PC-9 (cell line): Measurements from ENCODE around the gene CRYL1. TPM values are rescaled to one million over a fixed set of nuclear protein-coding genes. Genes with fewer than 3 reads are reported as not detected.
A peak's percentile ranks its signal among the peaks of the same experiment; 100 is the strongest.

Source experiments
- BruUV-seq: library from RNA; stranded (reverse); fragments of 400-500 nt; replicated peaks from 2 replicates; lab custom pipeline; 2021; lab: Mats Ljungman, UMichigan
- CTCF ChIA-PET: fragments of 300-600 bp; sonication (Branson Sonifier 250); formaldehyde crosslinking; loops from one replicate; lab custom pipeline; 2022; ENCODE audit warnings: antibody characterized with exemption; lab: Charles Lee
- POLR2A ChIA-PET: fragments of 300-600 bp; sonication (Branson Sonifier 250); formaldehyde crosslinking; loops from one replicate; lab custom pipeline; 2022; ENCODE audit warnings: antibody characterized with exemption; ENCODE audit not compliant: unreplicated experiment; lab: Charles Lee
- DNase-seq, 2 experiments: peaks; one replicate each; pipeline versions ENCODE4 v3.0.0 to v3.0.0-alpha.2; 2015 to 2022; ENCODE audit warnings: mixed read lengths in 1 of 2
- H2AFZ ChIP-seq: fragments of 200-600 bp; sonication (generic); 2 replicates; pipeline ENCODE4 v1.8.1; 2017; ENCODE audit warnings: antibody characterized with exemption
- H3F3A ChIP-seq: fragments of 200-600 bp; sonication (generic); 2 replicates; pipeline ENCODE4 v1.8.1; 2017; ENCODE audit warnings: antibody characterized with exemption, mild to moderate bottlenecking, low read depth; ENCODE audit not compliant: insufficient read depth
- H3K27ac ChIP-seq: fragments of 200-600 bp; sonication (generic); 2 replicates; pipeline ENCODE4 v1.6.1; 2016; ENCODE audit warnings: mixed run types
- H3K27me3 ChIP-seq: fragments of 200-600 bp; sonication (generic); 2 replicates; pipeline ENCODE4 v1.6.1; 2016; ENCODE audit warnings: low read depth, mixed run types; ENCODE audit not compliant: insufficient read depth
- H3K36me3 ChIP-seq: fragments of 200-600 bp; sonication (generic); 2 replicates; pipeline ENCODE4 v1.6.1; 2016; ENCODE audit warnings: low read depth, mixed run types
- H3K4me1 ChIP-seq: fragments of 200-600 bp; sonication (generic); replicated peaks from 2 replicates; pipeline ENCODE4 v1.6.1; 2016; ENCODE audit warnings: mixed run types; ENCODE audit not compliant: insufficient read depth
- H3K4me2 ChIP-seq: fragments of 200-600 bp; sonication (generic); 2 replicates; pipeline ENCODE4 v1.6.1; 2017; ENCODE audit warnings: mixed run types
- H3K4me3 ChIP-seq: fragments of 200-600 bp; sonication (generic); 2 replicates; pipeline ENCODE4 v1.6.1; 2016; ENCODE audit warnings: mixed run types
- H3K79me2 ChIP-seq: fragments of 200-600 bp; sonication (generic); 2 replicates; pipeline ENCODE4 v1.6.1; 2017; ENCODE audit warnings: low read depth, mixed run types
- H3K9me2 ChIP-seq: fragments of 200-600 bp; sonication (generic); 2 replicates; pipeline ENCODE4 v1.8.1; 2017; ENCODE audit warnings: mild to moderate bottlenecking; ENCODE audit not compliant: insufficient read depth
- H3K9me3 ChIP-seq: fragments of 200-600 bp; sonication (generic); 2 replicates; pipeline ENCODE4 v1.8.1; 2016; ENCODE audit warnings: low read depth; ENCODE audit not compliant: insufficient read depth
- H4K20me1 ChIP-seq: fragments of 200-600 bp; sonication (generic); 2 replicates; pipeline ENCODE4 v1.8.1; 2017; ENCODE audit not compliant: insufficient read depth
- CTCF ChIP-seq: fragments of 200-600 bp; sonication (generic); conservative IDR thresholded peaks from 2 replicates; pipeline ENCODE4 v1.6.1; 2017; ENCODE audit warnings: mixed run types, antibody characterized with exemption, mild to moderate bottlenecking, moderate library complexity
- EZH2 ChIP-seq: fragments of 200-600 bp; sonication (generic); IDR thresholded peaks from 2 replicates; pipeline ENCODE4 v1.8.0; 2017; ENCODE audit warnings: antibody characterized with exemption, low read depth
- intact Hi-C: fragments of 100-400 bp; cut with micrococcal nuclease; formaldehyde crosslinking; loops from one replicate; pipeline ENCODE4 v1.10.0; 2022; ENCODE audit not compliant: unreplicated experiment
- microRNA-seq: library from miRNA; unstranded; fragments of <30 nt; microRNA quantifications from one replicate; pipeline ENCODE4 v1.2.0, GENCODE V29; 2021; ENCODE audit warnings: borderline number of aligned reads, borderline replicate concordance
- total RNA-seq: library from RNA; stranded (reverse); gene quantifications from 2 replicates; pipeline ENCODE4 v1.2.3, GENCODE V29; 2021

The CRYL1 gene
- total RNA-seq, 1 experiment from 2014 or later = 8.7 TPM

- POLR2A ChIA-PET = no interaction called here
- no peak overlapping the region for H2AFZ ChIP-seq
- no peak overlapping the region for H3K4me2 ChIP-seq
- TF ChIP-seq CTCF (no peak), EZH2 (no peak)
- no peaks in the 10 kb centered on the region for H3K36me3 ChIP-seq
- H3F3A ChIP-seq = peaks cover 21% of the 10 kb centered on the region
- CTCF ChIA-PET = no interaction called here
- no peaks in the 10 kb centered on the region for H4K20me1 ChIP-seq
- H3K4me3 ChIP-seq = no peak overlapping the region
- DNase-seq = no peak
- H3K27ac ChIP-seq = no peak overlapping the region
- peaks cover 39% of the 10 kb centered on the region for H3K4me1 ChIP-seq
- no peaks in the 10 kb centered on the region for H3K9me3 ChIP-seq
- H3K79me2 ChIP-seq = no peaks in the 10 kb centered on the region
- H3K9me2 ChIP-seq = no peaks in the 10 kb centered on the region
- intact Hi-C loops = no loop called here
- no TSS peak for BruUV-seq
- H3K27me3 ChIP-seq = no peaks in the 10 kb centered on the region
Measured at GRCh38 chr13:20354722-20355121, 170.9 kb downstream of the CRYL1 start.

- H3K9me3 ChIP-seq = no peaks in the 10 kb centered on the region
- H3K79me2 ChIP-seq = no peaks in the 10 kb centered on the region
- no peak overlapping the region for H3K4me3 ChIP-seq
- no peaks in the 10 kb centered on the region for H3K27me3 ChIP-seq
- TF ChIP-seq CTCF (peak; percentile 35; the same call in 1 of the 2 replicates), EZH2 (no peak)
- no peak overlapping the region for H3K27ac ChIP-seq
- H4K20me1 ChIP-seq = no peaks in the 10 kb centered on the region
- no peaks in the 10 kb centered on the region for H3K9me2 ChIP-seq
- H2AFZ ChIP-seq = no peak overlapping the region
- no TSS peak for BruUV-seq
- H3K4me2 ChIP-seq = no peak overlapping the region
- H3K36me3 ChIP-seq = no peaks in the 10 kb centered on the region
- ChIA-PET POLR2A (no interaction called here), CTCF (interaction anchor here (0.7 kb wide), 1 partner anchor 156 kb away, joined by 3 read pairs; no protein-coding TSS in a partner anchor)
- peak in 1 of 2 experiments; percentile 78 for DNase-seq
- peaks cover 21% of the 10 kb centered on the region for H3F3A ChIP-seq
- intact Hi-C loops = no loop called here
- H3K4me1 ChIP-seq = peaks cover 33% of the 10 kb centered on the region
Measured at GRCh38 chr13:20353973-20354372, 171.7 kb downstream of the CRYL1 start.

Small RNA genes lying within 50 kb of the gene (microRNA-seq; reads per million reads assigned to microRNA genes)
- not detected for gene MIR4499

Other genes with a start within 250 kb of the CRYL1 start
- gene IFT88, start 41.3 kb upstream of the CRYL1 start, total RNA-seq = 11.0 and 11.7 TPM in 2 replicates
- 0.35 and 0.37 TPM in 2 replicates for gene IL17D, start 177.8 kb upstream of the CRYL1 start, total RNA-seq
- gene EEF1AKMT1, start 248.1 kb upstream of the CRYL1 start, total RNA-seq = 6.1 and 8.9 TPM in 2 replicates